Kidney capillary endothelial cell (primary cell): ENCODE results near the gene MMS19.

Experiments used
- DNase-seq: peaks from one replicate; pipeline ENCODE4 v3.0.0-alpha.2; 2018; ENCODE audit warnings: low spot score

Gene MMS19

GRCh38 chr10:97416565-97416964 lies 81.7 kb downstream of the MMS19 start:
- DNase-seq: no peak

- DNase-seq: no peak
Observed at GRCh38 chr10:97412891-97413304, 85.3 kb downstream of the MMS19 start.

GRCh38 chr10:97411406-97411805 lies 86.8 kb downstream of the MMS19 start:
- no peak for DNase-seq

- no peak for DNase-seq
Observed at GRCh38 chr10:97408496-97408992, 89.7 kb downstream of the MMS19 start.
